Measurements from ENCODE around the gene CA10.

DNA sequence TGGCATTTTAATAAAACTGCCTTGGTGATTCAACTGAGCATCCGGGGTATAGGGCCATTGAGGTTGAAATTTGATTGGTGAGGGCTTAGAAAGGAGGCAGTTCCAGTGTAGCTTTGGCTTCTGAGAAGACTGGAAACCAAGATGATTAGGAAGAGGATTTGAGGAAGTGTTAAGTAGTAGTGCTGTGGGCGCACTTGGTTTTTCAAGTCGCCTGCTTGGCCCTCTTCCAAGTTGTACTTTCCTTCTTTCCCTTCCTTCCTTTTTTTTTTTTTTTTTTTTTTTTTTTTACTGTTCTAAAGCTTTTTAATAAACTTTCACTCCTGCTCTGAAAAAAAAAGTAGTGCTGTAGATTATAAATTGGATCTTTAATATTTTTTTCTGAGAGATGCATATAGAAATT, 577.6 kb downstream of the CA10 start:
- no peak for TF ChIP-seq GABPA (IDR thresholded peaks at IDR 0.05; ENCODE audit: low read depth)
- TF ChIP-seq, protein P1, sequence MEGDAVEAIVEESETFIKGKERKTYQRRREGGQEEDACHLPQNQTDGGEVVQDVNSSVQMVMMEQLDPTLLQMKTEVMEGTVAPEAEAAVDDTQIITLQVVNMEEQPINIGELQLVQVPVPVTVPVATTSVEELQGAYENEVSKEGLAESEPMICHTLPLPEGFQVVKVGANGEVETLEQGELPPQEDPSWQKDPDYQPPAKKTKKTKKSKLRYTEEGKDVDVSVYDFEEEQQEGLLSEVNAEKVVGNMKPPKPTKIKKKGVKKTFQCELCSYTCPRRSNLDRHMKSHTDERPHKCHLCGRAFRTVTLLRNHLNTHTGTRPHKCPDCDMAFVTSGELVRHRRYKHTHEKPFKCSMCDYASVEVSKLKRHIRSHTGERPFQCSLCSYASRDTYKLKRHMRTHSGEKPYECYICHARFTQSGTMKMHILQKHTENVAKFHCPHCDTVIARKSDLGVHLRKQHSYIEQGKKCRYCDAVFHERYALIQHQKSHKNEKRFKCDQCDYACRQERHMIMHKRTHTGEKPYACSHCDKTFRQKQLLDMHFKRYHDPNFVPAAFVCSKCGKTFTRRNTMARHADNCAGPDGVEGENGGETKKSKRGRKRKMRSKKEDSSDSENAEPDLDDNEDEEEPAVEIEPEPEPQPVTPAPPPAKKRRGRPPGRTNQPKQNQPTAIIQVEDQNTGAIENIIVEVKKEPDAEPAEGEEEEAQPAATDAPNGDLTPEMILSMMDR (IDR thresholded peaks at IDR 0.05; ENCODE audit: insufficient read depth, low read length) = no peak
- TF ChIP-seq POLR2AphosphoS5 (IDR thresholded peaks at IDR 0.05; ENCODE audit: low read depth) = no peak; the same call in 1 of the 2 replicates

Measured in HL-60 (cell line).